ENCODE data around the gene NDRG3.
"Not testable (repeated sequence)": the region's sequence is repeated elsewhere in the genome, so short reads cannot be mapped to it uniquely, and the experiment has no call there.

The NDRG3 gene

DNA sequence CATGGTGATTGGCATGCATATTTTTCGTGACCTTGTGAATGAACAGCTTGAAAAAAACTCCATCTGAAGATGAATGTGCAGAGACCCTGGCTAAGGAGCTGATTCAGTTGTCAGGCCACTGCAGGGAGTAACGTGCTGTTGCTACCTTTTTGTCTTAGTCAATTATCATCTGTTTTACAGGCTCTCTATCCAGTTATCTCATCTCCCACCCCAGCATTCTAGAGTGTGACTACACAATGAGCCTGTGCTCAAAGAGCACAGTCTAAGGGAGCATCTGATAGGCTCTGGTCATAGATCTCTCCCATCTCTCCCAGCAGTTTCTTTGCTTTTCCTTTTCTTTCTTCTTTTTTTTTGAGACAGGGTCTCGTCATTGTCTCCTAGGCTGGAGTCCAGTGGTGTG lies 45.5 kb downstream of the NDRG3 start:
- WGBS (ENCODE audit: insufficient coverage, insufficient read length): no CpG with 5 or more reads among the region's 3 CpGs
- H3K9me3 ChIP-seq (ENCODE audit: control insufficient read depth, insufficient read depth, low read length): no peaks in the 10 kb centered on the region
- DNase-seq (ENCODE audit: low read depth, low spot score): no peak
- H3K4me1 ChIP-seq (ENCODE audit: control insufficient read depth, insufficient read depth, low read length): no peaks in the 10 kb centered on the region
- no peaks in the 10 kb centered on the region for H3K36me3 ChIP-seq (ENCODE audit: control insufficient read depth, insufficient read depth, low read length)
- H3K27ac ChIP-seq (ENCODE audit: low read length): no peak overlapping the region
- no peak overlapping the region for H3K4me3 ChIP-seq (ENCODE audit: low read length)
- no peaks in the 10 kb centered on the region for H3K27me3 ChIP-seq (ENCODE audit: control insufficient read depth, insufficient read depth, low read length)

DNA sequence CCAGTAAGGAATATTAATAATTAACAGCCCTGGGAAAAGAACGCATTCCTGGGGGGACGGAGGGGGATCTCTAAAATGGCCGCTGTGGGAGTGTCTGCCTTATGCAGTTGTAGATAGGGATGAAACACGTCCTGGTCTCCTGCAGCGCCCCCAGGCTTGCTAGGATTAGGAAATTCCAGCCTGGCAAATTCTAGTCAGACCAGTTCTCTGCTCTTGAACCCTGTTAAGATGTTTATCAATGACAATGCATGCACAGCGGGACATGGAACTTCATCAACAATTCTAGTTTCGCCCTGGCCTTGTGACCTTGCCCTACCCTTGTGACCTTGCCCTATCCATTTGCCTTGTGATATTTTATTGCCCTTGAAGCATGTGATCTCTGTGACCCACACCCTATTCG lies 50.4 kb downstream of the NDRG3 start:
- not testable (repeated sequence) for H3K4me3 ChIP-seq (ENCODE audit: low read length); H3K36me3 ChIP-seq (ENCODE audit: control insufficient read depth, insufficient read depth, low read length); H3K27ac ChIP-seq (ENCODE audit: low read length); DNase-seq (ENCODE audit: low read depth, low spot score); H3K27me3 ChIP-seq (ENCODE audit: control insufficient read depth, insufficient read depth, low read length); H3K9me3 ChIP-seq (ENCODE audit: control insufficient read depth, insufficient read depth, low read length); H3K4me1 ChIP-seq (ENCODE audit: control insufficient read depth, insufficient read depth, low read length)
- no CpG with 5 or more reads among the region's 8 CpGs for WGBS (ENCODE audit: insufficient coverage, insufficient read length)

DNA sequence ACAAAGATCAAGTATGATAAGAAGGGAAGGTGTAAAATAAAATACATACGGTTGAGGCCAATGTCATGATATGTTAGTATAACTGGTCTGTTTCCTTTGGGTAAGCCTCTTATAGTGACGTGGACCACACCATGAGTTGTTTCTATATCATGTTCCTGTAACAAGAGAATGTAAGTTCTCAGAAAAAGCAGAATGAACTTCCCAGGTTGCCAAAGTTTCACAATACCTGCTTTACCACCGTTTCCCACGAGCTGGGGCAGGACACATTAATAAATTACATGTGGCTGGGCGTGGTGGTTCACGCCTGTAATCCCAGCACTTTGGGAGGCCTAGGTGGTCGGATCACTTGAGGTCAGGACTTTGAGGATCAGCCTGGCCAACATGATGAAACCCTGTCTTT lies 57.3 kb downstream of the NDRG3 start:
- WGBS (ENCODE audit: insufficient coverage, insufficient read length): 100% methylated on average over 1 of the region's 7 CpGs
- Histone ChIP-seq H3K4me1 (ENCODE audit: control insufficient read depth, insufficient read depth, low read length) (no peaks in the 10 kb centered on the region), H3K4me3 (ENCODE audit: low read length) (no peak overlapping the region), H3K27ac (ENCODE audit: low read length) (no peak overlapping the region), H3K27me3 (ENCODE audit: control insufficient read depth, insufficient read depth, low read length) (no peaks in the 10 kb centered on the region), H3K9me3 (ENCODE audit: control insufficient read depth, insufficient read depth, low read length) (no peaks in the 10 kb centered on the region), H3K36me3 (ENCODE audit: control insufficient read depth, insufficient read depth, low read length) (no peaks in the 10 kb centered on the region)
- DNase-seq (ENCODE audit: low read depth, low spot score): no peak

DNA sequence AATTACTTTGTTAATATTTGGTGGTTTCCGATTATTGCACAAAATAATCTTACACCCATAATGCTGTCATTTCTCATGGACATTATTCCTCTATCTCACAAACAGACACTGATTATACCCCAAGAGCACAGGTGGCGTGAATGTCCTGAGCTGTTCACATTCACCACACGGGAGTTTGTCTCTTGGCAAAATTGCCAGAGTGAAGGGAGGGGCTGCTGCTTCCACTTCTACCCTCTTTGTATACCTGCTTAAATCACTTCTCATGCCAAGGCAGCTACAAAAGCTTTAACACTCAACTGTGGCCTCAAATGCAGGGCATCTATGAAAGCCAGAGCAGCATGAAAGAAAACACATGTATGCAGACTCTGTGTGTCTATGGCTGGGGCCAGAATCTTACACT lies 58.0 kb downstream of the NDRG3 start:
- WGBS (ENCODE audit: insufficient coverage, insufficient read length): no CpG with 5 or more reads among the region's 3 CpGs
- DNase-seq (ENCODE audit: low read depth, low spot score): no peak
- Histone ChIP-seq H3K36me3 (ENCODE audit: control insufficient read depth, insufficient read depth, low read length) (no peaks in the 10 kb centered on the region), H3K27ac (ENCODE audit: low read length) (no peak overlapping the region), H3K4me3 (ENCODE audit: low read length) (no peak overlapping the region), H3K9me3 (ENCODE audit: control insufficient read depth, insufficient read depth, low read length) (no peaks in the 10 kb centered on the region), H3K27me3 (ENCODE audit: control insufficient read depth, insufficient read depth, low read length) (no peaks in the 10 kb centered on the region), H3K4me1 (ENCODE audit: control insufficient read depth, insufficient read depth, low read length) (no peaks in the 10 kb centered on the region)

DNA sequence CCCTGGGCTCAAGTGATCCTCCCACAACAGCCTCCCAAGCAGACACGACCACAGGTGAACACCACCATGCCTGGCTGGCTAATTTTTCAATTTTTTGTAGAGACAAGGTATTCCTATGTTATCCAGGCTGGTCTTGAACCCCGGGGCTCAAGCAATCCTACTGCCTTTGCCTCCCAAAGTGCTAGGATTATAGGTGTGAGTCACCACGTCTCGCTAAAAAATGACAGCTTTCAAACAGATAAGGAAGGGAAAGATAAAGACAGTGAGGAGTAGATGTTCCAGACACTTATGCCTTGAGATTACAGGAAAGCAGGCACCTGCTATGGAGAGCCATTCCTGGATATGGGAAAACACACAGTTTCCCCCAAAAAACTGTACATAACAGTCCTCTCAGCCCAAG lies 58.9 kb downstream of the NDRG3 start:
- no peaks in the 10 kb centered on the region for H3K9me3 ChIP-seq (ENCODE audit: control insufficient read depth, insufficient read depth, low read length)
- no peaks in the 10 kb centered on the region for H3K4me1 ChIP-seq (ENCODE audit: control insufficient read depth, insufficient read depth, low read length)
- no peak overlapping the region for H3K27ac ChIP-seq (ENCODE audit: low read length)
- no CpG with 5 or more reads among the region's 4 CpGs for WGBS (ENCODE audit: insufficient coverage, insufficient read length)
- no peaks in the 10 kb centered on the region for H3K27me3 ChIP-seq (ENCODE audit: control insufficient read depth, insufficient read depth, low read length)
- no peak for DNase-seq (ENCODE audit: low read depth, low spot score)
- H3K36me3 ChIP-seq (ENCODE audit: control insufficient read depth, insufficient read depth, low read length): no peaks in the 10 kb centered on the region
- H3K4me3 ChIP-seq (ENCODE audit: low read length): no peak overlapping the region

DNA sequence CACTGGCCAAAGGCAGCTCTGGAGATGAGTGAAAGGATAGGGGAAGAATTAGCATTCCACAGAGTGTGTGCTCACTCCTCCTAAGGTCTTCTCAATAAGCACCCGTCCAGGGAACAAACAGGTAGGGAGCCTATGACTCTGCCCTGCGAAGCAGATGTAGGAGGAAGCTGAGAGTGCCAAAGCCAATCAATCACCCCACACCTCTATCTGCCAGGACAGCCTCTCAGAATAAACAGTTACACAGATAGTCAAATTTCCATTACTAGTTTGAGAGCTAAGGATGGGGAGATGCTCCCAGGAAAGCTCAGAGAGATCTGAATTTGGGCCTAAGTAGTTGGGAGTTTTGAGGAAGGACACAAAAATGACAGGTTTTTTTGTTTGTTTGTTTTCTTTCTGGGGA lies 59.4 kb downstream of the NDRG3 start:
- no peaks in the 10 kb centered on the region for H3K4me1 ChIP-seq (ENCODE audit: control insufficient read depth, insufficient read depth, low read length)
- WGBS (ENCODE audit: insufficient coverage, insufficient read length): no CpG with 5 or more reads among the region's 2 CpGs
- H3K4me3 ChIP-seq (ENCODE audit: low read length): no peak overlapping the region
- no peaks in the 10 kb centered on the region for H3K27me3 ChIP-seq (ENCODE audit: control insufficient read depth, insufficient read depth, low read length)
- H3K9me3 ChIP-seq (ENCODE audit: control insufficient read depth, insufficient read depth, low read length): no peaks in the 10 kb centered on the region
- H3K27ac ChIP-seq (ENCODE audit: low read length): no peak overlapping the region
- H3K36me3 ChIP-seq (ENCODE audit: control insufficient read depth, insufficient read depth, low read length): no peaks in the 10 kb centered on the region
- DNase-seq (ENCODE audit: low read depth, low spot score): no peak

DNA sequence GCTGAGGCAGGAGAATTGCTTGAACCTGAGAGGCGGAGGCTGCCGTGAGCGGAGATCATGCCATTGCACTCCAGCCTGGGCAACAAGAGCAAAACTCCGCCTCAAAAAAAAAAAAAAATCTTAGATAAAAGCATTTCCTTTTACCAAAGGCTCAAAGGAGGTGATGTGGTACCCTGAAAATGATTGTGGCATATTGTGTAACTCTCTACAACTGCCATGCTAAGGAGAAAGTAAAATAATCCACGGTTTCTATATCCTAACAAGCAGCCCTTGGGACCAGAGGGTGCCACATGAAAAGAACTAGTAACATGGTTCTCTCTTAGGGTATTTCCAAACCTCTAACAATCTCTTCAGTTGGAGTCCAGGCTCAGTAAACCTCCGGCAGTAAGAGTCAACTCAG lies 61.1 kb downstream of the NDRG3 start:
- WGBS (ENCODE audit: insufficient coverage, insufficient read length): no CpG with 5 or more reads among the region's 6 CpGs
- no peaks in the 10 kb centered on the region for H3K36me3 ChIP-seq (ENCODE audit: control insufficient read depth, insufficient read depth, low read length)

DNA sequence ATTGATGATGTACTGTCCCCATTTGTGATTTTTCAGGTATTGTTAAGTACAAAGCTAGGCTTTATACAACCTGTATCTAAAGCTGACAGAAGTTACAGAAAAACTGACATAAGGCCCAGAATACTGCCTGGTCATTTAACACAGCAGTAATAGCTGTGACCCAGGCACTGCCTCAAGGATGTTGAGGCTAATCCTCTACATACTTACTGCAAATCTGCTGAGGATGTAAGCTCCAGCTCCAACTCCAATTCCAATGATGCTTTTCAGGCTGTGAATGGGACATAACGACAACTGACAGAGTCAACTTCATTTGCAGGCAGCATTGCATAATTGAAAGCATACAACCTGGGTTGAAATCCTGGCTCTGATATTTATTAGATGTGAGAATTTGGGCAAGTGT lies 63.6 kb downstream of the NDRG3 start:
- no peaks in the 10 kb centered on the region for H3K27me3 ChIP-seq (ENCODE audit: control insufficient read depth, insufficient read depth, low read length)
- H3K4me3 ChIP-seq (ENCODE audit: low read length): no peak overlapping the region
- no peaks in the 10 kb centered on the region for H3K4me1 ChIP-seq (ENCODE audit: control insufficient read depth, insufficient read depth, low read length)
- H3K27ac ChIP-seq (ENCODE audit: low read length): no peak overlapping the region
- no CpG with 5 or more reads among the region's 1 CpG for WGBS (ENCODE audit: insufficient coverage, insufficient read length)
- no peak for DNase-seq (ENCODE audit: low read depth, low spot score)
- no peaks in the 10 kb centered on the region for H3K36me3 ChIP-seq (ENCODE audit: control insufficient read depth, insufficient read depth, low read length)
- no peaks in the 10 kb centered on the region for H3K9me3 ChIP-seq (ENCODE audit: control insufficient read depth, insufficient read depth, low read length)

More for the DNA sequence above, 61.1 kb downstream of the NDRG3 start:
- H3K9me3 ChIP-seq (ENCODE audit: control insufficient read depth, insufficient read depth, low read length): no peaks in the 10 kb centered on the region
- H3K4me1 ChIP-seq (ENCODE audit: control insufficient read depth, insufficient read depth, low read length): no peaks in the 10 kb centered on the region
- no peak for DNase-seq (ENCODE audit: low read depth, low spot score)
- H3K4me3 ChIP-seq (ENCODE audit: low read length): no peak overlapping the region
- no peaks in the 10 kb centered on the region for H3K27me3 ChIP-seq (ENCODE audit: control insufficient read depth, insufficient read depth, low read length)
- no peak overlapping the region for H3K27ac ChIP-seq (ENCODE audit: low read length)

DNA sequence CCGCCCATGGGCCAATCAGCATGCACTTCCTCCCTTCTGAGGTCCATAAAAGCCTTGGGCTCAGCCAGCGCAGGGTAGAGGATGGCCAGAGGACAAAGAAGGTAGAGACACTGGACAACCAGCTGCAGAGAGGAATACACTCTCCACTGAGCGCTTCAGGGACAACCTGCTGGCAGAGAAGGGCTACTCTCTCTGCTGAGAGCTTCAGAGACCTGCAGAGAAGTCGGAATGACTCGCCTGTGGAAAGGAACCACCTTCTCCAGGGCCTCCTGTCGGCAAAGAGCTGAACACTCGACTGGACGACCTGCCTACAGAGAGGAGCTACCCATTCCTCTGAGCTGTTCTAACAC lies 68.5 kb downstream of the NDRG3 start:
- no CpG with 5 or more reads among the region's 8 CpGs for WGBS (ENCODE audit: insufficient coverage, insufficient read length)

DNA sequence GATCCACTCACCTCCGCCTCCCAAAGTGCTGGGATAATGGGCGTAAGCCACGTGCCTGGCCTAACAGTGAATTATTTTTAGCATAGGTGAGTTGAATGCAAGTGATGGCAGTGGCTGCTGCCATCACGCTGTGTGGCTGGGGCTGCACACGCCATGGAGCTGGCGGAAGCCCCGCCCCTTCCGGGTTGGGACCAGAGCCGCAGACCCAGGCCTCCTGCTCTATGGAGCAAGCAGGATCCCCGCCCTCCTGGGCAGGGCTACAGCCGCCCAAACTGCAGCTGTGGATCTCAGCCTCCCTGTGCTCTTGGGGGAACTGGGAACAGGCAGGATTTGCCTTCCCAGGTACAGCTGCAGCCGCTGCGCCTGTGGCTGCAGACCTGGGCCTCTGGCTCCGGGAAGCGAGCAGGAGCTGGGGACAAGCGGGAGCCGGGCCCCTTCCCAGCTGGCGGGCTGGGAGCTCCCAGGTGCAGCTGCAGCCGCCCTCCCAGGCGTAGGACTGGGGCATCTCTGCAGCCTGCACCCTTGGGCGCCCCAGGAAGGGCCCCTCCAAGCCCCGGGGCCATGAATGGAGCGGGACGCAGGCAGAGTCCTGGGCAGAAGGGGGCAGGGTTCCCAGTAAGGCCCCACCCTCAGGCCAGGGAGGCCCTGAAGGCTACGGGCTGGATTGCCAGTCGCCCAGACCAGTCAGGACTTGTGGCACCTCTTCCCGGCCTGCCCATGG lies 69.0 kb downstream of the NDRG3 start:
- peak overlapping the region; percentile 71 for H3K4me3 ChIP-seq (ENCODE audit: low read length)
- no peak overlapping the region for H3K27ac ChIP-seq (ENCODE audit: low read length)
- H3K4me1 ChIP-seq (ENCODE audit: control insufficient read depth, insufficient read depth, low read length): no peaks in the 10 kb centered on the region
- no CpG with 5 or more reads among the region's 27 CpGs for WGBS (ENCODE audit: insufficient coverage, insufficient read length)
- H3K27me3 ChIP-seq (ENCODE audit: control insufficient read depth, insufficient read depth, low read length): no peaks in the 10 kb centered on the region
- DNase-seq (ENCODE audit: low read depth, low spot score): peak; percentile 90
- no peaks in the 10 kb centered on the region for H3K36me3 ChIP-seq (ENCODE audit: control insufficient read depth, insufficient read depth, low read length)
- H3K9me3 ChIP-seq (ENCODE audit: control insufficient read depth, insufficient read depth, low read length): no peaks in the 10 kb centered on the region

More for the DNA sequence above, 68.5 kb downstream of the NDRG3 start:
- Histone ChIP-seq H3K27ac (ENCODE audit: low read length) (no peak overlapping the region), H3K27me3 (ENCODE audit: control insufficient read depth, insufficient read depth, low read length) (no peaks in the 10 kb centered on the region), H3K9me3 (ENCODE audit: control insufficient read depth, insufficient read depth, low read length) (no peaks in the 10 kb centered on the region), H3K4me1 (ENCODE audit: control insufficient read depth, insufficient read depth, low read length) (no peaks in the 10 kb centered on the region), H3K36me3 (ENCODE audit: control insufficient read depth, insufficient read depth, low read length) (no peaks in the 10 kb centered on the region), H3K4me3 (ENCODE audit: low read length) (no peak overlapping the region; the same call in 1 of the 2 replicates)
- DNase-seq (ENCODE audit: low read depth, low spot score): no peak

DNA sequence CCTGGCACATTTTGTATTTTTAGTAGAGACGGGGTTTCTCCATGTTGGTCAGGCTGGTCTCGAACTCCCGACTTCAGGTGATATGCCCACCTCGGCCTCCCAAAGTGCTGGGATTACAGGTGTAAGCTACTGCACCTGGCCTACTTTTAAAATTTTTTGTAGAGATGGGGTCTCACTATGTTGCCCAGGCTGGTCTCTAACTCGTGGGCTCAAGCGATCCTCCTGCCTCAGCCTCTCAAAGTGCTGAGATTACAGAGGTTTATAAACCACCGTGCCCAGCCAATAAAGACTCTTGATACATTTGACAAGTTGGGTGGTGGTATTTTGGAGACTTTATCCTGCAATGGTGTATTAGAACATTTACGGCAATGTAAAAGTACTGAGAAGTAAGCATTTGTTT lies 70.3 kb downstream of the NDRG3 start:
- no CpG with 5 or more reads among the region's 8 CpGs for WGBS (ENCODE audit: insufficient coverage, insufficient read length)
- H3K27me3 ChIP-seq (ENCODE audit: control insufficient read depth, insufficient read depth, low read length); H3K9me3 ChIP-seq (ENCODE audit: control insufficient read depth, insufficient read depth, low read length); H3K27ac ChIP-seq (ENCODE audit: low read length); H3K4me1 ChIP-seq (ENCODE audit: control insufficient read depth, insufficient read depth, low read length); H3K36me3 ChIP-seq (ENCODE audit: control insufficient read depth, insufficient read depth, low read length); H3K4me3 ChIP-seq (ENCODE audit: low read length); DNase-seq (ENCODE audit: low read depth, low spot score): not testable (repeated sequence)
